GM18870 (cell line): Measurements from ENCODE around the gene SNX8.

Source experiments
- ATAC-seq: cut with Tn5 transposase; IDR thresholded peaks from one replicate; pipeline ENCODE4 v1.9.1; 2021; ENCODE audit warnings: moderate library complexity; ENCODE audit not compliant: unreplicated experiment

Gene SNX8

DNA sequence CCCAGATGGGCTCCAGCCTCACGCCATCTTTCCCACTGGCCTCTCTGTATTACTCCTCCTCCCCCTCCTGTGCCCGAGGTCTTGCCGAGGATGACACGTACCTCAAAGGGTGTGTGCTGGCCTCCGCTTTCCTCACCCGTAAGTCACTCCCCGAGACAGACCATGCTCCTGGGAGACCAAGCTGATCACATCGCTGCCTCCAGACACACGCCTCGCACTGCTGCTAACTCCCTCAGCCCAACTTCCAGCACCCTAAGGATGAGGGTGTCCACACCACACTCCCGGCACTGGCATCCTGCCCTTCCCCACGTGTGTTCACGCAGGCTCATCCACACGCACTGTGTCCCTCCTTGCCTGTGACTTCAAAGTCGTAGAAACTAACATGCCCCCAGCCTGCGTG is 105.5 kb downstream of the SNX8 start:
- ATAC-seq = no peak

GRCh38 chr7:2205036-2205780 is 109.0 kb downstream of the SNX8 start:
- ATAC-seq = no peak

DNA sequence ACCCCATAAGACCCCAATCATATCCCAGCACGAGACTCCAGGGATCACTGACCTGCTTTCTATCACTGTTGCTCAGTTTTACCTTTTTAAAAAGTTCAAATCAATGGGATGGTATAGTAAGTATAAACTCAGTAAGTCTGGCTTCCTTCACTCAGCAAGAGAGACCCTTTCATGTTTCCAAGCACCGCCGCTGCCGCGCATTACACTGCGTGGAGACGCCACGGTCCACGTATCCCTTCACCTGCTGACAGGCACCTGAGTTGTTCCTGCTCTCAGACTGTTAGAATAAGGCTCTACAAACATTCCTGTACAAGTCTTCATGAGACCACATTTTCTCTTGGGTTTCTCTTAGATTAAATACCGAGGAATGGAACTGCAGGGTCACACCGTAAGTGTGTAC is 109.8 kb downstream of the SNX8 start:
- no peak for ATAC-seq

DNA sequence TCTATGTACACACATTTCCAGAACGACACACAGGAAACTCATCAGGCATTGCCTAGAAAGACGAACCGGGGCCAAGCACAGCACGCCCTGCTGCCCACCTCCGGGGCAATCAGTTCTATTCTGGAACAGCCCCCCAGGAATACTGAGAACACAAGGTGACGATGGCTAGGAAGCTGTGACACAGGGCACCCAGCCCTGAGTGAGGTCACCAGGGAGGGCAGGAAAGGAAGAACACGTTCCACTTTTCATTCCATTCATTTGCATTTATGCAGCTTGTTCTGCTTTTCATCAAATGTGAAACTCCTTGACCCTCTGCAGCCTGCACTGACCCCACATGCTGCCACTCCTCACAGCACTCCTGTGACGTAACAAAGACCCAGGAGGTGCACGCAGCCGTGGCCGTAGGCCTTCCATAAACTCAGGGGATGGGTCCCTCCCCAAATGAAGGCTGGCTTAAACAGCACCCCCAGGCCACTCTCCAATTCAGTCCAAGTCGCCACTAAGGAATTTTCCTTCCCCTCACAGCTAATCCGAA is 110.4 kb downstream of the SNX8 start:
- no peak for ATAC-seq

- no peak for ATAC-seq
These were observed 111.1 kb downstream of the SNX8 start for GRCh38 chr7:2202901-2203765.

GRCh38 chr7:2202361-2202761 is 111.9 kb downstream of the SNX8 start:
- ATAC-seq = no peak
